Sigmoid colon (tissue), 7 donors: ENCODE data around the gene PEAK1. TPM values are rescaled to one million over a fixed set of nuclear protein-coding genes. Genes with fewer than 3 reads are reported as not detected.

Source experiments
- DNase-seq: peaks from one replicate; pipeline ENCODE4 v3.0.0-alpha.2; 2019
- H3K27ac ChIP-seq, 4 donors: fragments of 200-600 bp; sonication (generic); one replicate each; pipeline ENCODE4 v1.5.1; 2016 to 2019; ENCODE audit warnings: mild to moderate bottlenecking in 1 of 4
- H3K27me3 ChIP-seq, 3 donors: fragments of 200-600 bp; sonication (generic); one replicate each; pipeline ENCODE4 v1.5.1; 2019; ENCODE audit warnings: mild to moderate bottlenecking in 1 of 3
- H3K36me3 ChIP-seq, 4 donors: fragments of 200-600 bp; sonication (generic); one replicate each; pipeline ENCODE4 v1.5.1; 2016 to 2019
- H3K4me1 ChIP-seq, 4 donors: fragments of 200-600 bp; sonication (generic); one replicate each; pipeline ENCODE4 v1.5.1; 2017 to 2019
- H3K4me3 ChIP-seq, 4 donors: fragments of 200-600 bp; sonication (generic); one replicate each; pipeline ENCODE4 v1.5.1; 2017 to 2019; ENCODE audit warnings: mild to moderate bottlenecking in 2 of 4, moderate library complexity in 1 of 4
- H3K9me3 ChIP-seq, 4 donors: fragments of 200-600 bp in 3 of 4; sonication (generic) in 3 of 4; one replicate each; pipeline versions ENCODE4 v1.5.1 to v1.6.1; 2013 to 2019
- CTCF ChIP-seq, 4 experiments: fragments of 450-650 bp in 3 of 4; fragments of 200-600 bp in 1 of 4; IDR thresholded peaks; one replicate each; pipeline ENCODE4 v1.5.1; 2016 to 2019; ENCODE audit warnings: antibody characterized with exemption in 4 of 4, mild to moderate bottlenecking in 3 of 4, moderate library complexity in 2 of 4
- EP300 ChIP-seq, 4 donors: sonication (generic); formaldehyde crosslinking; IDR thresholded peaks; one replicate each; pipeline ENCODE4 v1.6.1; 2017; ENCODE audit warnings: antibody characterized with exemption in 4 of 4
- POLR2A ChIP-seq, 2 donors: fragments of 450-650 bp; IDR thresholded peaks; one replicate each; pipeline ENCODE4 v1.6.1; 2016; ENCODE audit warnings: antibody characterized with exemption in 2 of 2, mild to moderate bottlenecking in 2 of 2, moderate library complexity in 2 of 2
- POLR2AphosphoS5 ChIP-seq, 4 donors: sonication (generic); formaldehyde crosslinking; IDR thresholded peaks; one replicate each; pipeline ENCODE4 v1.6.1; 2017; ENCODE audit warnings: antibody characterized with exemption in 4 of 4
- WGBS, 2 donors: extraction: QIAGEN DNeasy Blood & Tissue Kit; methylation state at CpG; one replicate each; pipeline ENCODE4 v1.1.7; 2013; 5-methylcytosine and 5-hydroxymethylcytosine counted together
- intact Hi-C: fragments of 100-400 bp; cut with DNase I; formaldehyde crosslinking; loops from one replicate; pipeline ENCODE4 v1.15.1; 2023
- polyA plus RNA-seq, 3 donors: library from polyadenylated mRNA; stranded (reverse); fragments of 200-250 nt; gene quantifications; one replicate each; pipeline ENCODE4 v1.2.3, GENCODE V29; 2013
- total RNA-seq, 4 donors: library from RNA; depleted of rRNA; stranded (reverse); fragments of >200 nt; gene quantifications; one replicate each; pipeline ENCODE4 v1.1.0, GENCODE V29; 2016
- donor health status: healthy with polysubstance abuse.
- donor health status: Bipolar disorder and iron deficiency.
- donor health status: healthy.

Gene PEAK1
- total and polyA plus RNA-seq, 7 donors = 3.5 to 59.8 (median 29.3) TPM

- Histone ChIP-seq H3K27ac (no peak overlapping the region), H3K9me3 (no peaks in the 10 kb centered on the region), H3K4me3 (no peak overlapping the region), H3K4me1 (no peaks in the 10 kb centered on the region), H3K36me3 (no peaks in the 10 kb centered on the region), H3K27me3 (no peaks in the 10 kb centered on the region)
- TF ChIP-seq EP300 (IDR thresholded peaks at IDR 0.05) = no peak
- no peak for TF ChIP-seq CTCF (IDR thresholded peaks at IDR 0.05)
- TF ChIP-seq POLR2AphosphoS5 (IDR thresholded peaks at IDR 0.05) = no peak
- no peak for DNase-seq
- intact Hi-C loops = no loop called here
Observed at GRCh38 chr15:77228828-77229227, 191.1 kb downstream of the PEAK1 start.

- Histone ChIP-seq H3K4me3 (no peak overlapping the region), H3K27ac (no peak overlapping the region), H3K9me3 (no peaks in the 10 kb centered on the region), H3K4me1 (no peaks in the 10 kb centered on the region), H3K27me3 (no peaks in the 10 kb centered on the region), H3K36me3 (no peaks in the 10 kb centered on the region)
- intact Hi-C loops = no loop called here
- TF ChIP-seq EP300 (IDR thresholded peaks at IDR 0.05) (no peak), POLR2AphosphoS5 (IDR thresholded peaks at IDR 0.05) (no peak), CTCF (IDR thresholded peaks at IDR 0.05) (no peak), POLR2A (IDR thresholded peaks at IDR 0.05) (no peak)
- DNase-seq = no peak
- 16 to 54% methylated on average over 2 of the region's 2 CpGs for WGBS, 2 donors
Observed at GRCh38 chr15:77226652-77227051, 193.3 kb downstream of the PEAK1 start.

GRCh38 chr15:77225646-77226045 lies 194.3 kb downstream of the PEAK1 start:
- intact Hi-C loops = no loop called here
- H3K4me1 ChIP-seq = no peaks in the 10 kb centered on the region
- H3K9me3 ChIP-seq = no peaks in the 10 kb centered on the region
- TF ChIP-seq EP300 (IDR thresholded peaks at IDR 0.05) (no peak), POLR2AphosphoS5 (IDR thresholded peaks at IDR 0.05) (no peak), POLR2A (IDR thresholded peaks at IDR 0.05) (no peak), CTCF (IDR thresholded peaks at IDR 0.05) (no peak)
- H3K27me3 ChIP-seq = no peaks in the 10 kb centered on the region
- no peaks in the 10 kb centered on the region for H3K36me3 ChIP-seq
- DNase-seq = no peak
- H3K4me3 ChIP-seq = no peak overlapping the region
- no peak overlapping the region for H3K27ac ChIP-seq
- 63 to 80% methylated on average over 4 of the region's 4 CpGs for WGBS, 2 donors

GRCh38 chr15:77225088-77225487 lies 194.8 kb downstream of the PEAK1 start:
- no peaks in the 10 kb centered on the region for H3K4me1 ChIP-seq
- no peak for TF ChIP-seq CTCF (IDR thresholded peaks at IDR 0.05)
- no peak for TF ChIP-seq EP300 (IDR thresholded peaks at IDR 0.05)
- no peak for TF ChIP-seq POLR2AphosphoS5 (IDR thresholded peaks at IDR 0.05)
- TF ChIP-seq POLR2A (IDR thresholded peaks at IDR 0.05) = no peak
- 89 to 94% methylated on average over 2 of the region's 2 CpGs for WGBS, 2 donors
- H3K27ac ChIP-seq = no peak overlapping the region
- no peaks in the 10 kb centered on the region for H3K36me3 ChIP-seq
- no peaks in the 10 kb centered on the region for H3K9me3 ChIP-seq
- no peak overlapping the region for H3K4me3 ChIP-seq
- DNase-seq = no peak
- intact Hi-C loops = no loop called here
- no peaks in the 10 kb centered on the region for H3K27me3 ChIP-seq

GRCh38 chr15:77224352-77224751 lies 195.6 kb downstream of the PEAK1 start:
- Histone ChIP-seq H3K4me1 (no peaks in the 10 kb centered on the region), H3K27ac (no peak overlapping the region), H3K27me3 (no peaks in the 10 kb centered on the region), H3K4me3 (no peak overlapping the region), H3K36me3 (no peaks in the 10 kb centered on the region), H3K9me3 (no peaks in the 10 kb centered on the region)
- 59 to 74% methylated on average over 1 of the region's 1 CpG for WGBS, 2 donors
- no peak for TF ChIP-seq POLR2A (IDR thresholded peaks at IDR 0.05)
- no peak for TF ChIP-seq CTCF (IDR thresholded peaks at IDR 0.05)
- TF ChIP-seq EP300 (IDR thresholded peaks at IDR 0.05) = no peak
- no peak for TF ChIP-seq POLR2AphosphoS5 (IDR thresholded peaks at IDR 0.05)
- intact Hi-C loops = no loop called here
- no peak for DNase-seq
